Duodenal mucosa (tissue), 2 donors: ENCODE measurements around the gene IRF5.

Experiments
- H3K27ac ChIP-seq: one replicate; pipeline ENCODE4 v1.7.0; 2013; ENCODE audit warnings: low read depth, low read length
- H3K27me3 ChIP-seq, 2 donors: one replicate each; pipeline ENCODE4 v1.7.0; 2013; ENCODE audit warnings: low read length in 2 of 2, control low read depth in 1 of 2; ENCODE audit not compliant: insufficient read depth in 2 of 2, control insufficient read depth in 1 of 2
- H3K36me3 ChIP-seq, 2 donors: one replicate each; pipeline ENCODE4 v1.7.0; 2013; ENCODE audit warnings: low read length in 2 of 2, control low read depth in 1 of 2; ENCODE audit not compliant: insufficient read depth in 2 of 2, control insufficient read depth in 1 of 2
- H3K4me1 ChIP-seq, 2 donors: one replicate each; pipeline ENCODE4 v1.7.0; 2013; ENCODE audit warnings: low read length in 2 of 2, control low read depth in 1 of 2; ENCODE audit not compliant: insufficient read depth in 2 of 2, control insufficient read depth in 1 of 2
- H3K4me3 ChIP-seq, 2 donors: one replicate each; pipeline ENCODE4 v1.7.0; 2013; ENCODE audit warnings: low read length in 2 of 2, low read depth in 1 of 2
- H3K9ac ChIP-seq, 2 donors: one replicate each; pipeline ENCODE4 v1.7.0; 2013; ENCODE audit warnings: low read length in 2 of 2, low read depth in 1 of 2
- H3K9me3 ChIP-seq, 2 donors: one replicate each; pipeline ENCODE4 v1.7.0; 2013; ENCODE audit warnings: low read length in 2 of 2, control low read depth in 1 of 2; ENCODE audit not compliant: control insufficient read depth in 1 of 2

Gene IRF5

GRCh38 chr7:128932862-128933179, 4.9 kb upstream of the IRF5 start:
- H3K9me3 ChIP-seq = no peaks in the 10 kb centered on the region
- no peaks in the 10 kb centered on the region for H3K27me3 ChIP-seq
- H3K4me1 ChIP-seq = peaks cover 7 to 29% of the 10 kb centered on the region in 2 donors
- no peak overlapping the region for H3K27ac ChIP-seq
- no peaks in the 10 kb centered on the region for H3K36me3 ChIP-seq
- H3K4me3 ChIP-seq = no peak overlapping the region
- no peak overlapping the region for H3K9ac ChIP-seq

- H3K36me3 ChIP-seq = no peaks in the 10 kb centered on the region
- no peak overlapping the region for H3K4me3 ChIP-seq
- peaks cover 7 to 32% of the 10 kb centered on the region in 2 donors for H3K4me1 ChIP-seq
- no peaks in the 10 kb centered on the region for H3K9me3 ChIP-seq
- H3K9ac ChIP-seq = no peak overlapping the region
- H3K27ac ChIP-seq = no peak overlapping the region
- no peaks in the 10 kb centered on the region for H3K27me3 ChIP-seq
Observed at GRCh38 chr7:128933180-128933891, 4.4 kb upstream of the IRF5 start.

GRCh38 chr7:128934361-128935341, 3.1 kb upstream of the IRF5 start:
- Histone ChIP-seq H3K27me3 (no peaks in the 10 kb centered on the region), H3K27ac (no peak overlapping the region), H3K36me3 (no peaks in the 10 kb centered on the region), H3K9ac (no peak overlapping the region), H3K9me3 (no peaks in the 10 kb centered on the region), H3K4me3 (no peak overlapping the region), H3K4me1 (peaks cover 14 to 40% of the 10 kb centered on the region in 2 donors)

GRCh38 chr7:128935342-128935730, 2.4 kb upstream of the IRF5 start:
- no peaks in the 10 kb centered on the region for H3K27me3 ChIP-seq
- H3K27ac ChIP-seq = no peak overlapping the region
- H3K4me3 ChIP-seq = no peak overlapping the region
- H3K4me1 ChIP-seq = peaks cover 17 to 41% of the 10 kb centered on the region in 2 donors
- no peaks in the 10 kb centered on the region for H3K36me3 ChIP-seq
- H3K9ac ChIP-seq = no peak overlapping the region
- H3K9me3 ChIP-seq = no peaks in the 10 kb centered on the region

- Histone ChIP-seq H3K9ac (no peak overlapping the region), H3K27me3 (no peaks in the 10 kb centered on the region), H3K4me3 (no peak overlapping the region), H3K4me1 (peaks cover 17 to 52% of the 10 kb centered on the region in 2 donors), H3K9me3 (no peaks in the 10 kb centered on the region), H3K27ac (no peak overlapping the region), H3K36me3 (no peaks in the 10 kb centered on the region)
Observed at GRCh38 chr7:128936798-128937197, 929 bp upstream of the IRF5 start.

GRCh38 chr7:128937271-128937646, 468 bp upstream of the IRF5 start:
- Histone ChIP-seq H3K27ac (no peak overlapping the region), H3K27me3 (no peaks in the 10 kb centered on the region), H3K4me1 (peaks cover 17 to 55% of the 10 kb centered on the region in 2 donors), H3K9ac (peak overlapping the region in 1 of 2 donors; percentile 2), H3K9me3 (no peaks in the 10 kb centered on the region), H3K36me3 (no peaks in the 10 kb centered on the region), H3K4me3 (peak overlapping the region; percentile 75 to 83)

GRCh38 chr7:128938544-128939074, 882 bp downstream of the IRF5 start:
- H3K9me3 ChIP-seq = no peaks in the 10 kb centered on the region
- no peak overlapping the region for H3K27ac ChIP-seq
- H3K27me3 ChIP-seq = no peaks in the 10 kb centered on the region
- peak overlapping the region; percentile 29 to 39 for H3K9ac ChIP-seq
- H3K36me3 ChIP-seq = no peaks in the 10 kb centered on the region
- H3K4me1 ChIP-seq = peaks cover 17 to 45% of the 10 kb centered on the region in 2 donors
- peak overlapping the region; percentile 75 to 83 for H3K4me3 ChIP-seq

- peak overlapping the region in 1 of 2 donors; percentile 29 for H3K9ac ChIP-seq
- H3K4me3 ChIP-seq = peak overlapping the region in 1 of 2 donors; percentile 16
- H3K36me3 ChIP-seq = no peaks in the 10 kb centered on the region
- H3K4me1 ChIP-seq = peaks cover 17 to 44% of the 10 kb centered on the region in 2 donors
- H3K9me3 ChIP-seq = no peaks in the 10 kb centered on the region
- no peak overlapping the region for H3K27ac ChIP-seq
- no peaks in the 10 kb centered on the region for H3K27me3 ChIP-seq
Observed at GRCh38 chr7:128939075-128939860, 1.5 kb downstream of the IRF5 start.

GRCh38 chr7:128939861-128940410, 2.2 kb downstream of the IRF5 start:
- Histone ChIP-seq H3K4me3 (peak overlapping the region; percentile 26 to 45), H3K4me1 (peaks cover 17 to 44% of the 10 kb centered on the region in 2 donors), H3K36me3 (peaks cover 0 to 2% of the 10 kb centered on the region in 2 donors), H3K27ac (no peak overlapping the region), H3K9ac (peak overlapping the region in 1 of 2 donors; percentile 4), H3K9me3 (no peaks in the 10 kb centered on the region), H3K27me3 (no peaks in the 10 kb centered on the region)
